ENCODE measurements around the gene THAP11.

THAP11 gene

GRCh38 chr16:67885976-67886375 is 43.9 kb downstream of the THAP11 start:
- DNase-seq: no peak

DNA sequence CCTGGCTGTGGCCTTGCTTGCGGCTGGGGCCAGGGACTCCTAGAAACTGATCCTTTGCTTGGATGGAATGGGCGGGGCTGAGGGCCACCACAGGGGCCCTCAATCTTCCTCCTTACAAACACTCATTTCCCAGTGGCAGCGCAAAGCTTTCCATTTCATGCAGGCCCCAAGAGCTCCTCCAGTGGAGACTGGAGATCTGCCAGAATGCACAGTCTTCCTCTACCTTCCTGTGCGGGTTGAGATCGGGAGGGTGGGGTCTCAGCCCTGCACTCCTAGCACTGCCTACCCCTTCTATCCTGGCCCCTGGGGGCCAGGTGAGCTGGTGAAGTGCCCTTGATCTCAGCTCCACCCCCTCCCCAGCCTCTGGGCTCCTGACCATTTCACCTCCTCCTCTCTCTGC is 44.3 kb downstream of the THAP11 start:
- no peak for DNase-seq

DNA sequence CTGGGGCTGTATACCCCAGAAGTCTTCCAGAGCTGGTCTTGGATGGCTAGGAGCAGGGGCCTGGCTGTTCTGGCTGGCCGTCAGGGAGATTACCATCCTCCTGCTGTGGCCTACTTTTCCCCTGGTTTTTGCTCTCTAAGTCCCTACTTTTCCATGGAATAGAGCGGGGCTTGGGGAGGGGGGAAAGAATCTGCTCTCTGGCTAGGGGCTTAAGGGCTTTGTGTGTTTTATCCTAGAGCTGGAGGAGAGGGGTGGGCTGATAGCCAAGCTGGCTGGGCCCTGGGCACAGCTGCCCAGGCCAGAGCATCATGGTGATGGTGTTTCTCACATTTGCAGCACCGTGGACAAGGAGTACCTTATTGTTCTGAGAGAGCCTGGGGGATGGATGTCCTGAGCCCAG is 46.2 kb downstream of the THAP11 start:
- no peak for DNase-seq

- no peak for DNase-seq
Observed at GRCh38 chr16:67892375-67892774, 50.3 kb downstream of the THAP11 start.

DNA sequence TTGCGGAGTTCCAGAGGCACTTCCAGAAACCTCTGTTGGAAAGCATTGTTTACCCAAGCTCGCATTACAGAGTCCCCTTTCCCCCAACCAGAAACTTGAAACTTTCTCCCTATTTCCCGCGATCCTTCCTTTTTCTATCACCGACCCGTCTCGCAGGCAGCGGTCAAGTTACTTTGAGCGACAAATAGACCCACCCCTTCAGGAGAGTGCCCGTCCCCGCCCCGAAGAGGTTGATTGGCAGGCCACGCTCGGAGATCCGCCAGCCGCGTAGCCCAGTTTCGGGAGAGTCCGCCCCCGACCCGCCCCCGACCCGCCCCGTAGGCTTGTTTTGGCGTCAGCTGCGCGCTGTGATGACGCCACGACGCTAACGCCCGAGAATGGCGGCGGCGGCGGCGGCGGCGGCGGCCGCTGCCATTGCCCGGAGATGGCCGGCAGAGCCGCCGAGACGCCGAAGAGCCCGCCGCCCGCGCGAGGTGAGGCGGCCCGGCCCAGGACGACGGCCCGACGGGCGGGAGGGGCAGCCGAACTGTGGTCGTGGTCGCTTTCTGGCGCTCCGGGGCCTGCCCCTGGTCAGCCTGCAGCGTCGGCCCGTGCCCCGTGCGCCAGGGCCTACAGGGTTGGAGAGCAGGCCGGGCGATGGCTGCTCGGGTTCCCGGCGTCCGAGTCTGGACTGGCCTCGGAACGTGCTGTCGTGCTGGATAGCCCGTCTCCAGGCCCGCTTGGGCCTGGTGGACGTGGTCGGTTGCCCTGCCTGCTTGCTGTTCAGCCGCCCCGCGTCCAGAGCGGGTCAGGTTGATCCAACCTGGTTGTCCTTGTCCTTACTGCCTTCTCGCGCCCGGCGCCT is 51.0 kb downstream of the THAP11 start, which contains the start of gene PSKH1:
TSS of gene PSKH1 (plus strand) at position 356 of the 844 bp plus-strand sequence. CDS start 15,496 bp downstream, outside the sequence.
- peak; percentile 95 for DNase-seq

Measured in NCI-H1092 (cell line).